ENCODE data around the gene UMPS.
"Not testable (repeated sequence)": the region's sequence is repeated elsewhere in the genome, so short reads cannot be mapped to it uniquely, and the experiment has no call there.

The UMPS gene

GRCh38 chr3:124782377-124782712, 52.1 kb downstream of the UMPS start:
- not testable (repeated sequence) for H3K9me3 ChIP-seq (ENCODE audit: control insufficient read depth, low read length); H3K4me3 ChIP-seq (ENCODE audit: low read length); H3K9ac ChIP-seq (ENCODE audit: low read length); H3K27me3 ChIP-seq (replicated peaks; ENCODE audit: control insufficient read depth, insufficient read depth, low read length); DNase-seq (ENCODE audit: low read depth)
- Histone ChIP-seq H3K4me1 (ENCODE audit: control insufficient read depth, insufficient read depth, low read length) (peaks cover 44% of the 10 kb centered on the region), H3K36me3 (ENCODE audit: control insufficient read depth, insufficient read depth, low read length, severe bottlenecking) (peaks cover 22% of the 10 kb centered on the region)

- Histone ChIP-seq H3K4me1 (ENCODE audit: control insufficient read depth, insufficient read depth, low read length) (peaks cover 47% of the 10 kb centered on the region), H3K9ac (ENCODE audit: low read length) (no peak overlapping the region), H3K36me3 (ENCODE audit: control insufficient read depth, insufficient read depth, low read length, severe bottlenecking) (peaks cover 15% of the 10 kb centered on the region), H3K9me3 (ENCODE audit: control insufficient read depth, low read length) (no peaks in the 10 kb centered on the region), H3K27me3 (replicated peaks; ENCODE audit: control insufficient read depth, insufficient read depth, low read length) (no peaks in the 10 kb centered on the region), H3K4me3 (ENCODE audit: low read length) (no peak overlapping the region)
- DNase-seq (ENCODE audit: low read depth), result no peak
Observed at GRCh38 chr3:124783696-124784095, 53.4 kb downstream of the UMPS start.

GRCh38 chr3:124784686-124785382, 54.6 kb downstream of the UMPS start:
- Histone ChIP-seq H3K9ac (ENCODE audit: low read length) (no peak overlapping the region), H3K4me1 (ENCODE audit: control insufficient read depth, insufficient read depth, low read length) (peaks cover 40% of the 10 kb centered on the region), H3K4me3 (ENCODE audit: low read length) (no peak overlapping the region), H3K36me3 (ENCODE audit: control insufficient read depth, insufficient read depth, low read length, severe bottlenecking) (peaks cover 15% of the 10 kb centered on the region), H3K9me3 (ENCODE audit: control insufficient read depth, low read length) (no peaks in the 10 kb centered on the region), H3K27me3 (replicated peaks; ENCODE audit: control insufficient read depth, insufficient read depth, low read length) (no peaks in the 10 kb centered on the region)
- no peak for DNase-seq (ENCODE audit: low read depth)

- Histone ChIP-seq H3K9me3 (ENCODE audit: control insufficient read depth, low read length) (no peaks in the 10 kb centered on the region), H3K36me3 (ENCODE audit: control insufficient read depth, insufficient read depth, low read length, severe bottlenecking) (peaks cover 15% of the 10 kb centered on the region), H3K9ac (ENCODE audit: low read length) (peak overlapping the region; percentile 59), H3K4me1 (ENCODE audit: control insufficient read depth, insufficient read depth, low read length) (peaks cover 36% of the 10 kb centered on the region), H3K4me3 (ENCODE audit: low read length) (no peak overlapping the region), H3K27me3 (replicated peaks; ENCODE audit: control insufficient read depth, insufficient read depth, low read length) (no peaks in the 10 kb centered on the region)
- no peak for DNase-seq (ENCODE audit: low read depth)
Observed at GRCh38 chr3:124785973-124786372, 55.7 kb downstream of the UMPS start.

GRCh38 chr3:124786511-124787241, 56.4 kb downstream of the UMPS start:
- DNase-seq (ENCODE audit: low read depth), result peak; percentile 71
- peak overlapping the region; percentile 59 for H3K9ac ChIP-seq (ENCODE audit: low read length)
- peaks cover 15% of the 10 kb centered on the region for H3K36me3 ChIP-seq (ENCODE audit: control insufficient read depth, insufficient read depth, low read length, severe bottlenecking)

GRCh38 chr3:124787476-124788195, 57.4 kb downstream of the UMPS start:
- Histone ChIP-seq H3K9ac (ENCODE audit: low read length) (peak overlapping the region; percentile 59), H3K4me3 (ENCODE audit: low read length) (no peak overlapping the region), H3K27me3 (replicated peaks; ENCODE audit: control insufficient read depth, insufficient read depth, low read length) (no peaks in the 10 kb centered on the region), H3K4me1 (ENCODE audit: control insufficient read depth, insufficient read depth, low read length) (peaks cover 39% of the 10 kb centered on the region), H3K9me3 (ENCODE audit: control insufficient read depth, low read length) (no peaks in the 10 kb centered on the region), H3K36me3 (ENCODE audit: control insufficient read depth, insufficient read depth, low read length, severe bottlenecking) (peaks cover 12% of the 10 kb centered on the region)
- peak; percentile 34 for DNase-seq (ENCODE audit: low read depth)

More at GRCh38 chr3:124786511-124787241, 56.4 kb downstream of the UMPS start:
- no peaks in the 10 kb centered on the region for H3K27me3 ChIP-seq (replicated peaks; ENCODE audit: control insufficient read depth, insufficient read depth, low read length)
- H3K4me3 ChIP-seq (ENCODE audit: low read length), result no peak overlapping the region
- no peaks in the 10 kb centered on the region for H3K9me3 ChIP-seq (ENCODE audit: control insufficient read depth, low read length)
- H3K4me1 ChIP-seq (ENCODE audit: control insufficient read depth, insufficient read depth, low read length), result peaks cover 36% of the 10 kb centered on the region

GRCh38 chr3:124788254-124788745, 58.0 kb downstream of the UMPS start:
- no peak for DNase-seq (ENCODE audit: low read depth)
- no peaks in the 10 kb centered on the region for H3K27me3 ChIP-seq (replicated peaks; ENCODE audit: control insufficient read depth, insufficient read depth, low read length)
- H3K9ac ChIP-seq (ENCODE audit: low read length), result no peak overlapping the region
- H3K9me3 ChIP-seq (ENCODE audit: control insufficient read depth, low read length), result no peaks in the 10 kb centered on the region
- no peak overlapping the region for H3K4me3 ChIP-seq (ENCODE audit: low read length)
- H3K36me3 ChIP-seq (ENCODE audit: control insufficient read depth, insufficient read depth, low read length, severe bottlenecking), result peaks cover 12% of the 10 kb centered on the region
- H3K4me1 ChIP-seq (ENCODE audit: control insufficient read depth, insufficient read depth, low read length), result peaks cover 45% of the 10 kb centered on the region

- not testable (repeated sequence) for H3K9ac ChIP-seq (ENCODE audit: low read length); H3K9me3 ChIP-seq (ENCODE audit: control insufficient read depth, low read length); H3K27me3 ChIP-seq (replicated peaks; ENCODE audit: control insufficient read depth, insufficient read depth, low read length); DNase-seq (ENCODE audit: low read depth); H3K4me3 ChIP-seq (ENCODE audit: low read length)
- peaks cover 19% of the 10 kb centered on the region for H3K36me3 ChIP-seq (ENCODE audit: control insufficient read depth, insufficient read depth, low read length, severe bottlenecking)
- H3K4me1 ChIP-seq (ENCODE audit: control insufficient read depth, insufficient read depth, low read length), result peaks cover 52% of the 10 kb centered on the region
Observed at GRCh38 chr3:124789103-124789502, 58.9 kb downstream of the UMPS start.

- Histone ChIP-seq H3K27me3 (replicated peaks; ENCODE audit: control insufficient read depth, insufficient read depth, low read length) (no peaks in the 10 kb centered on the region), H3K36me3 (ENCODE audit: control insufficient read depth, insufficient read depth, low read length, severe bottlenecking) (peaks cover 23% of the 10 kb centered on the region), H3K9ac (ENCODE audit: low read length) (peak overlapping the region; percentile 69), H3K9me3 (ENCODE audit: control insufficient read depth, low read length) (no peaks in the 10 kb centered on the region), H3K4me3 (ENCODE audit: low read length) (peak overlapping the region; percentile 47), H3K4me1 (ENCODE audit: control insufficient read depth, insufficient read depth, low read length) (peaks cover 51% of the 10 kb centered on the region)
- peak; percentile 78 for DNase-seq (ENCODE audit: low read depth)
Observed at GRCh38 chr3:124791142-124791541, 60.9 kb downstream of the UMPS start.

- Histone ChIP-seq H3K36me3 (ENCODE audit: control insufficient read depth, insufficient read depth, low read length, severe bottlenecking) (peaks cover 28% of the 10 kb centered on the region), H3K9me3 (ENCODE audit: control insufficient read depth, low read length) (no peaks in the 10 kb centered on the region), H3K4me3 (ENCODE audit: low read length) (peak overlapping the region; percentile 47), H3K9ac (ENCODE audit: low read length) (peak overlapping the region; percentile 69), H3K27me3 (replicated peaks; ENCODE audit: control insufficient read depth, insufficient read depth, low read length) (no peaks in the 10 kb centered on the region), H3K4me1 (ENCODE audit: control insufficient read depth, insufficient read depth, low read length) (peaks cover 46% of the 10 kb centered on the region)
- peak; percentile 95 for DNase-seq (ENCODE audit: low read depth)
Observed at GRCh38 chr3:124791639-124792151, 61.4 kb downstream of the UMPS start.

Data from adipocyte (in vitro differentiated cells).